IgD-negative memory B cell (primary cell): ENCODE data around the gene KAZN. TPM values are rescaled to one million over a fixed set of nuclear protein-coding genes. Genes with fewer than 3 reads are reported as not detected.

ENCODE experiments used
- H3K27ac Mint-ChIP-seq, 3 donors: one replicate each; pipeline ENCODE4 v1.8.0; 2020 to 2022; ENCODE audit warnings: mild to moderate bottlenecking in 3 of 3, mixed read lengths in 3 of 3, moderate library complexity in 1 of 3
- H3K27me3 Mint-ChIP-seq: one replicate; pipeline ENCODE4 v1.8.0; 2021; ENCODE audit warnings: mixed read lengths
- H3K36me3 Mint-ChIP-seq: one replicate; pipeline ENCODE4 v1.8.0; 2020; ENCODE audit warnings: mild to moderate bottlenecking, mixed read lengths
- H3K4me1 Mint-ChIP-seq, 3 donors: one replicate each; pipeline ENCODE4 v1.8.0; 2020 to 2022; ENCODE audit warnings: mixed read lengths in 3 of 3, mild to moderate bottlenecking in 1 of 3
- H3K4me3 Mint-ChIP-seq, 4 donors: one replicate each; pipeline ENCODE4 v1.8.0; 2020 to 2022; ENCODE audit warnings: mild to moderate bottlenecking in 4 of 4, mixed read lengths in 4 of 4, moderate library complexity in 3 of 4
- H3K9me3 Mint-ChIP-seq, 3 donors: one replicate each; pipeline ENCODE4 v1.8.0; 2020 to 2021; ENCODE audit warnings: mixed read lengths in 3 of 3, mild to moderate bottlenecking in 1 of 3
- polyA plus RNA-seq: library from polyadenylated mRNA; unstranded; fragments of 300-500 nt; fragmentation: Illumina TruSeq; gene quantifications from one replicate; pipeline ENCODE4 v1.2.3, GENCODE V29; 2021

Gene KAZN
- polyA plus RNA-seq, 1 donor from 2014 or later, result not detected

GRCh38 chr1:14937288-14937949 is 338.9 kb downstream of the KAZN start:
- no peak overlapping the region for H3K27ac Mint-ChIP-seq
- peaks cover 0 to 3% (median 0%) of the 10 kb centered on the region in 3 donors for H3K9me3 Mint-ChIP-seq
- peak overlapping the region in 1 of 4 donors; percentile 39 for H3K4me3 Mint-ChIP-seq
- no peaks in the 10 kb centered on the region for H3K36me3 Mint-ChIP-seq
- H3K27me3 Mint-ChIP-seq, result peaks cover 3% of the 10 kb centered on the region
- peaks cover 0 to 2% (median 0%) of the 10 kb centered on the region in 3 donors for H3K4me1 Mint-ChIP-seq

DNA sequence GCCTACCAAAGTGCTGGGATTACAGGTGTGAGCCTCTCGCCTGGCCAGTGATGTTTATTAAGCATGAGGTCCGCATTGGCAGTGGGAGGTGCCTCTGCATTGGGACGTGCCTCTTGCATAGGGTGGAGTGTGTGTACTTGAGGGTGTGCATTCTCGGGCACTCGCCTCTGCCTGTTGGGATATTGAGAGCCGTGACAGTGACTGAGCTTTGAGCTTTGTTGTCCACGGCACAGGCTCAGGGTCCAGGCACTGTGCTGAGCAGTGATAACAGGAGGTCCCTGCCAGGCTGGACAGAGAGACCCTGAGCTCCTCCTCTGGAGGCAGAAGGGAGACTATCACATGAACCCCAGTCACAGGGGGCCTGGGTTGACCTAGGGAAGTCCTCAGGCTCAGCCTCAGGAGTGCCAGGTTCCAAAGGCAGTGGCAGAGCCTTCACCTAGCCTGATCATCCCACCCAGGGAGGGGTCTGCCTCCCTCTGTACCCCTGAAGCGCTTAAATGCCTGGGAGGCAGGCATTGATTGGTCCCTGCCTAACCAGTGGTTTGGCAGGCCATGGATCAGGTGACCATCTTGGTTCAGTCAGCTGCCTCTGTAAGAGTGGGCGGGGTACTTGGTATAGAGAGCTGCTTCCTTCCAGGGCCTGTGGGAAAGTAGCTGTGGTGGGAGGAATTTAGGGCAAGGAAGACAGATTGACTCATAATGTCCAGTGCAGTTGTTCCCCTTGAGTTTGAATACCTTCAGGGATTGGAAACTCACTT is 341.2 kb downstream of the KAZN start:
- H3K36me3 Mint-ChIP-seq, result no peaks in the 10 kb centered on the region
- peak overlapping the region in 1 of 4 donors; percentile 41 for H3K4me3 Mint-ChIP-seq
- H3K27me3 Mint-ChIP-seq, result peaks cover 3% of the 10 kb centered on the region
- no peak overlapping the region for H3K27ac Mint-ChIP-seq
- H3K9me3 Mint-ChIP-seq, result peaks cover 0 to 3% (median 0%) of the 10 kb centered on the region in 3 donors
- H3K4me1 Mint-ChIP-seq, result no peaks in the 10 kb centered on the region

DNA sequence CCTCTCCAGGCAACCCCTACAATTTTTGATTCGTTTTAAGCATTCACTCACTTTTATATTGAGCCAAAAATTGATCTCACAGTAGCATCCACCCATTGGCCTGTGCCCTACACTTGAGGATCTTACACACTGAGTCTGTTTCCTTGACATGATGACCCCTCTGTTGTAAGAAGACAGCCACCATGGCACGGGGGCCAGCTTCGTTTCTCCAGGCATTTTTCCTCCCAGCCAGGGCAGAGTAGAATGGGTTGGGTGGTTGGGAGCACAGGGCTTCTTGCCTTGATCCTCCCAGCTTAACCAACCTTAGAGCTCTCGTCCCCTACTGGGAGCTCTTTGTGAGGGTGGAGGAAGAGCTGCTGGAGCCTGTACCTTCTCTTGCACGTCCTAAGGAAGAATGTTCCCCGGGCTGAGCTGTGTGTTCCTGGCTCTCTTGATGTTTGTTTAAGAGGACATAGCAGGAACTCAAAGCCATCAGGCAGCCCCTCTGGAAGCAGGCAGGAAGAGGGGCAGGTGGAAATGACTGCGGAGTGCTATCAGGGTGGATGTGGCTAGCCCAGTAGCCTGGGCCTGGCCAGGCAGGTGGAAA is 341.9 kb downstream of the KAZN start:
- Mint-ChIP-seq H3K4me1 (no peaks in the 10 kb centered on the region), H3K27ac (no peak overlapping the region), H3K9me3 (peaks cover 0 to 3% (median 0%) of the 10 kb centered on the region in 3 donors), H3K4me3 (no peak overlapping the region), H3K27me3 (peaks cover 3% of the 10 kb centered on the region), H3K36me3 (no peaks in the 10 kb centered on the region)

- no peaks in the 10 kb centered on the region for H3K4me1 Mint-ChIP-seq
- peaks cover 0 to under 1% (median 0%) of the 10 kb centered on the region in 3 donors for H3K9me3 Mint-ChIP-seq
- peak overlapping the region in 1 of 4 donors; percentile 0 for H3K4me3 Mint-ChIP-seq
- H3K27me3 Mint-ChIP-seq, result peaks cover 3% of the 10 kb centered on the region
- no peak overlapping the region for H3K27ac Mint-ChIP-seq
- H3K36me3 Mint-ChIP-seq, result no peaks in the 10 kb centered on the region
Observed at GRCh38 chr1:14941864-14942263, 343.4 kb downstream of the KAZN start.

GRCh38 chr1:14944471-14944985 is 346.0 kb downstream of the KAZN start:
- Mint-ChIP-seq H3K4me1 (no peaks in the 10 kb centered on the region), H3K4me3 (no peak overlapping the region), H3K27me3 (no peaks in the 10 kb centered on the region), H3K9me3 (peaks cover 0 to 2% (median 0%) of the 10 kb centered on the region in 3 donors), H3K27ac (no peak overlapping the region), H3K36me3 (no peaks in the 10 kb centered on the region)

GRCh38 chr1:14945132-14946010 is 346.9 kb downstream of the KAZN start:
- H3K4me3 Mint-ChIP-seq, result no peak overlapping the region

GRCh38 chr1:14946011-14946359 is 347.5 kb downstream of the KAZN start:
- peaks cover 0 to 2% (median 0%) of the 10 kb centered on the region in 3 donors for H3K9me3 Mint-ChIP-seq
- no peaks in the 10 kb centered on the region for H3K27me3 Mint-ChIP-seq
- no peak overlapping the region for H3K27ac Mint-ChIP-seq
- no peaks in the 10 kb centered on the region for H3K36me3 Mint-ChIP-seq
- H3K4me3 Mint-ChIP-seq, result no peak overlapping the region
- no peaks in the 10 kb centered on the region for H3K4me1 Mint-ChIP-seq

More at GRCh38 chr1:14945132-14946010, 346.9 kb downstream of the KAZN start:
- H3K27ac Mint-ChIP-seq, result no peak overlapping the region
- H3K4me1 Mint-ChIP-seq, result no peaks in the 10 kb centered on the region
- H3K27me3 Mint-ChIP-seq, result no peaks in the 10 kb centered on the region
- H3K9me3 Mint-ChIP-seq, result peaks cover 0 to 2% (median 0%) of the 10 kb centered on the region in 3 donors
- no peaks in the 10 kb centered on the region for H3K36me3 Mint-ChIP-seq

DNA sequence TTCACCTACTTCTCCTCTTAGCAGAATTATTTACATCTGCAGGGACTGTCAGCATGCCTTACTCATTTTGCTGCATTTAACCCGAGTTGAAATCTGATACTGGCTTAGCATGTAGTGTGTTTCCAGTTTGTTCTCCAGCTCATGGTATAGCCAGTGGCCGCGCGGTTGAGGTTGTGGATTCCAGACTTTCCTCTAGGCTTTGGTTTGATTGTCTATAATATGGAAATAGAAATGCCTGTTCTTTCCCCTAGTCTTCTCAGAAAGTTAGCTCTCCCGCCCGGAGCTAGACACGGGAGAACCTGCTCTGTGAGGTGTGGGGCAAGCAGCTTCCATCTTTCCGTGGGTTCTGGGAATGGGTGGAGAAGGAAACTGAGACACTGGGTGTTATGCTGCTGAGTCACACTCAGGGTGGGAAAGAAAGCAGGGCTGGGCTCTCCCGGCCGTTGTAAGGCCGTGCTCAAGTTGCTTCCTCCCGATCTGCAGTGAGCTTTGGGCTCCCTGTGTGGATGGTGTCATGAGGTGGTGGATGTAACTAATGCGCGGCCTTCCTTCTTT is 348.3 kb downstream of the KAZN start:
- Mint-ChIP-seq H3K4me1 (no peaks in the 10 kb centered on the region), H3K27me3 (no peaks in the 10 kb centered on the region), H3K36me3 (no peaks in the 10 kb centered on the region), H3K4me3 (no peak overlapping the region), H3K27ac (no peak overlapping the region), H3K9me3 (peaks cover 0 to 2% (median 0%) of the 10 kb centered on the region in 3 donors)

DNA sequence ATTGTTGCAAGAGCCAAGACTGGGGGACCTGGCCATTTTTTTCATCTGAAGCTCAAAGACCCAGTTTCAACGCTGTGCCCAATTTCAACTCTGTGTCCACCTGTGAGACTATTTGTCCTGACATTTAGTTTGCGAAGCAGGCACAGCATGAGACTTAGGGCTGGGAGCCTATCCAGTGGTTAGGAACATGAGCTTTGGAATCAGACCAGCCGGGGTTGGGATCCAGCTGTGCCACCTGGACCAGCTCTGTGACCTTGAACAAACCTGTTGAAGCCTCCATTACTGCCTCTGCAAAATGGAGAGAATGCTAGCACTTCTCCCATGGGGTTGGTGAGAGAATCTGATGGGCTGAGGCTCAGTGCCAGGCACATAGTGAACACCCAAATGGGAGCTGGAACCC is 348.9 kb downstream of the KAZN start:
- Mint-ChIP-seq H3K9me3 (peaks cover 0 to 2% (median 0%) of the 10 kb centered on the region in 3 donors), H3K4me1 (no peaks in the 10 kb centered on the region), H3K27ac (no peak overlapping the region), H3K36me3 (no peaks in the 10 kb centered on the region), H3K27me3 (no peaks in the 10 kb centered on the region), H3K4me3 (no peak overlapping the region)

DNA sequence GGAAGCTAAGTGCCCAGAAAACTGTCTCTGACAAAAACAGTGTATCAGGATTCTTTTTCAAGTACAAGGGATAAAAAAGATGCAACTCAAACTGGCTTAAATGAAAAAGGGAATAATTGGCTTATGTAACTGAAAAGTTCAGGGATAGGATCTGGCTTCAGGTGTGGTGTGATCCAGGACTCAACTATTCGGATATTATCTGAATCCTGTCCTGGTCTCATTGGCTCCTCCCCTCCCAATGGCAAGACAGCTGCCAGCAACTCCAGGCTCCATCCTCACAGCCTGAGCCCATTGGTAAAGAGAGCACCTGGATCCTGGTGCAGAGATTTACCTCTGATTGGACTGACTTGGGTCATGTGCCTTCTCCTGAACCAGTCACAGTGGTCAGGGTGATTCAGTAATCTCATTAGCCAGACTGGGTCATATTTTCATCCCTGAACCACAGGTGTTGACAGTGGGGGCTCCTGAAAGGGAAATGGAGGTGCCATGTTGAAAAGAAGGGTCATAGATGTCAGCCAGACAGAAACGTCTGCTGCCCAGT is 349.7 kb downstream of the KAZN start:
- Mint-ChIP-seq H3K27ac (no peak overlapping the region), H3K4me1 (no peaks in the 10 kb centered on the region), H3K9me3 (peaks cover 0 to 2% (median 0%) of the 10 kb centered on the region in 3 donors), H3K27me3 (no peaks in the 10 kb centered on the region), H3K4me3 (no peak overlapping the region), H3K36me3 (no peaks in the 10 kb centered on the region)

GRCh38 chr1:14949270-14949835 is 350.9 kb downstream of the KAZN start:
- Mint-ChIP-seq H3K4me1 (no peaks in the 10 kb centered on the region), H3K27ac (no peak overlapping the region), H3K36me3 (no peaks in the 10 kb centered on the region), H3K4me3 (no peak overlapping the region), H3K9me3 (peaks cover 0 to 2% (median 0%) of the 10 kb centered on the region in 3 donors), H3K27me3 (no peaks in the 10 kb centered on the region)

GRCh38 chr1:14949836-14950713 is 351.6 kb downstream of the KAZN start:
- no peaks in the 10 kb centered on the region for H3K4me1 Mint-ChIP-seq
- no peak overlapping the region for H3K27ac Mint-ChIP-seq
- peaks cover 0 to 2% (median 0%) of the 10 kb centered on the region in 3 donors for H3K9me3 Mint-ChIP-seq
- no peaks in the 10 kb centered on the region for H3K36me3 Mint-ChIP-seq
- no peaks in the 10 kb centered on the region for H3K27me3 Mint-ChIP-seq
- H3K4me3 Mint-ChIP-seq, result no peak overlapping the region

GRCh38 chr1:14951766-14952165 is 353.3 kb downstream of the KAZN start:
- H3K4me3 Mint-ChIP-seq, result no peak overlapping the region
- H3K9me3 Mint-ChIP-seq, result peaks cover 0 to 2% (median 0%) of the 10 kb centered on the region in 3 donors
- no peaks in the 10 kb centered on the region for H3K4me1 Mint-ChIP-seq
- no peaks in the 10 kb centered on the region for H3K36me3 Mint-ChIP-seq
- no peaks in the 10 kb centered on the region for H3K27me3 Mint-ChIP-seq
- H3K27ac Mint-ChIP-seq, result no peak overlapping the region
